SK-N-SH (cell line): Measurements from ENCODE around the gene NUP62CL. TPM values are rescaled to one million over a fixed set of nuclear protein-coding genes. Genes with fewer than 3 reads are reported as not detected.

Experiments
- CTCF ChIA-PET: fragments of 300-600, 350-600 bp; formaldehyde crosslinking; extraction: SDS; loops from one replicate; lab custom pipeline; 2021; lab: Yijun Ruan, JAX
- POLR2A ChIA-PET: fragments of 350-600 bp; sonication (Branson Sonifier 250); formaldehyde crosslinking; extraction: SDS; loops from one replicate; lab custom pipeline; 2020; ENCODE audit warnings: antibody characterized with exemption, inconsistent platforms; lab: Yijun Ruan, JAX
- DNase-seq: peaks from one replicate; pipeline ENCODE4 v3.0.0; 2012
- H2AFZ ChIP-seq: fragments of 200-600 bp; sonication (generic); 2 replicates; pipeline ENCODE4 v1.8.1; 2016; ENCODE audit warnings: antibody characterized with exemption, mild to moderate bottlenecking, low read depth
- H3F3A ChIP-seq: fragments of 200-600 bp; sonication (generic); replicated peaks from 2 replicates; pipeline ENCODE3; 2016; ENCODE audit warnings: antibody characterized with exemption, mild to moderate bottlenecking; ENCODE audit not compliant: insufficient read depth
- H3K27ac ChIP-seq, 2 experiments: fragments of 200-500 bp in 1 of 2; fragments of 200-600 bp in 1 of 2; sonication (Bioruptor generic) in 1 of 2; sonication (generic), shearing (Covaris generic) in 1 of 2; 2 replicates each; pipeline versions ENCODE4 v1.5.1 to v1.6.1; 2014 to 2016; ENCODE audit warnings: low read depth in 2 of 2, inconsistent platforms in 1 of 2, low read length in 1 of 2, mild to moderate bottlenecking in 1 of 2, mixed read lengths in 1 of 2
- H3K27me3 ChIP-seq: fragments of 200-600 bp; sonication (generic), shearing (Covaris generic); 2 replicates; pipeline ENCODE4 v1.6.1; 2016; ENCODE audit warnings: mixed run types; ENCODE audit not compliant: insufficient read depth
- H3K36me3 ChIP-seq, 2 experiments: fragments of 200-500 bp in 1 of 2; fragments of 200-600 bp in 1 of 2; sonication (Bioruptor generic) in 1 of 2; sonication (generic) in 1 of 2; replicated peaks in 1 of 2; 2 replicates each; pipeline versions ENCODE3 to v1.5.1; 2014 to 2016; ENCODE audit warnings: low read length in 1 of 2, mild to moderate bottlenecking in 1 of 2; ENCODE audit not compliant: insufficient read depth in 2 of 2, control insufficient read depth in 1 of 2
- H3K4me1 ChIP-seq, 2 experiments: fragments of 200-500 bp in 1 of 2; fragments of 200-600 bp in 1 of 2; sonication (Bioruptor generic) in 1 of 2; sonication (generic), shearing (Covaris generic) in 1 of 2; 2 replicates each; pipeline versions ENCODE4 v1.5.1 to v1.6.1; 2014 to 2016; ENCODE audit warnings: low read depth in 1 of 2, low read length in 1 of 2, mixed run types in 1 of 2; ENCODE audit not compliant: insufficient read depth in 2 of 2, control insufficient read depth in 1 of 2
- H3K4me2 ChIP-seq: fragments of 200-600 bp; sonication (generic), shearing (Covaris generic); 2 replicates; pipeline ENCODE4 v1.6.1; 2017; ENCODE audit warnings: mixed run types
- H3K4me3 ChIP-seq, 2 experiments: fragments of 200-500 bp in 1 of 2; fragments of 200-600 bp in 1 of 2; sonication (Bioruptor generic) in 1 of 2; sonication (generic), shearing (Covaris generic) in 1 of 2; 2 replicates each; pipeline versions ENCODE4 v1.5.1 to v1.8.1; 2014 to 2016; ENCODE audit warnings: low read depth in 2 of 2, inconsistent platforms in 1 of 2, low read length in 1 of 2, mild to moderate bottlenecking in 1 of 2, mixed read lengths in 1 of 2, moderate library complexity in 1 of 2
- H3K79me2 ChIP-seq: fragments of 200-600 bp; sonication (generic); 2 replicates; pipeline ENCODE4 v1.8.1; 2017; ENCODE audit warnings: mild to moderate bottlenecking; ENCODE audit not compliant: insufficient read depth
- H3K9ac ChIP-seq: fragments of 200-600 bp; sonication (generic); 2 replicates; pipeline ENCODE4 v1.6.1; 2017; ENCODE audit warnings: mixed run types
- H3K9me2 ChIP-seq: fragments of 200-600 bp; sonication (generic); 2 replicates; pipeline ENCODE4 v1.6.1; 2017; ENCODE audit warnings: mixed run types
- H3K9me3 ChIP-seq: fragments of 200-600 bp; sonication (generic); 2 replicates; pipeline ENCODE4 v1.6.1; 2017; ENCODE audit warnings: mixed run types, mild to moderate bottlenecking, moderate library complexity
- H4K20me1 ChIP-seq: fragments of 200-600 bp; sonication (generic); 2 replicates; pipeline ENCODE4 v1.6.1; 2017; ENCODE audit warnings: mild to moderate bottlenecking, mixed run types; ENCODE audit not compliant: insufficient read depth
- EZH2phosphoT487 ChIP-seq: fragments of 200-600 bp; sonication (generic); IDR thresholded peaks from 2 replicates; pipeline ENCODE4 v1.6.1; 2017; ENCODE audit warnings: low read depth, mixed run types, mild to moderate bottlenecking, antibody characterized with exemption, moderate library complexity, borderline replicate concordance
- GATA2 ChIP-seq: sonication (generic); formaldehyde crosslinking; IDR thresholded peaks from 2 replicates; pipeline ENCODE4 v1.5.0; 2020; ENCODE audit warnings: mild to moderate bottlenecking, missing genetic modification reagents
- JUND ChIP-seq: IDR thresholded peaks from 2 replicates; pipeline ENCODE4 v1.4.0; 2012
- YY1 ChIP-seq: IDR thresholded peaks from 2 replicates; pipeline ENCODE4 v1.4.0; 2012; ENCODE audit warnings: low read depth, mild to moderate bottlenecking
- WGBS: methylation state at CpG from one replicate; pipeline ENCODE4 v1.1.6; 2017; ENCODE audit warnings: low lambda C conversion rate; 5-methylcytosine and 5-hydroxymethylcytosine counted together
- polyA plus RNA-seq, 3 experiments: library from polyadenylated mRNA; depleted of rRNA; stranded (reverse); fragments of >200 nt; gene quantifications; 2 replicates each; pipeline ENCODE4 v1.2.3, GENCODE V29; 2012
- TF ChIP-seq, protein P1 (sequence below): fragments of 150-350 bp; IDR thresholded peaks from 2 replicates; pipeline ENCODE4 v1.6.1; 2017; ENCODE audit warnings: antibody characterized with exemption, low read length, low read depth, borderline replicate concordance
- TF ChIP-seq, protein P2 (sequence below): IDR thresholded peaks from 2 replicates; pipeline ENCODE4; 2012

The NUP62CL gene
- polyA plus RNA-seq, 1 of the 3 experiments (the other 2 are of a cell fraction) = 3.3 TPM

DNA sequence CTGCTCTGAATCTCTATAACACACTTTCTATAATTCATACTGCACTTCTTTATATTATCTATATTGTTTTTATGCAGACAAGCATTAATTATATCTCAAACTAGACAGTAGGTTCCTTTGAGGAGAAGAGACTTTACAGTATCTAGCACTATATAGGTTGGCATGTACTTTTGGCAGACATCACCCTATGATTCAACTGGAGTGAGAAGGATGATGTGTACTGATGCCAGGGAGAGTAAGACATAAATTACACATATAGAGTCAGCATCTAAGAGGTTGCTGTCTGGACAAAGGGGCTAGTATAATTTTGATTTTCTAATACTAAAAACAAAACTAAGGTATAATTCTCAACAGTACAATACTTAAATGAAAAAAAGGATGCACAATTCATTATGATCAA is 82.5 kb downstream of the NUP62CL start:
- H3K36me3 ChIP-seq = no peaks in the 10 kb centered on the region
- CTCF ChIA-PET = interaction anchor here (0.7 kb wide), 1 partner anchor 15 kb away, joined by 3 read pairs; no protein-coding TSS in a partner anchor

DNA sequence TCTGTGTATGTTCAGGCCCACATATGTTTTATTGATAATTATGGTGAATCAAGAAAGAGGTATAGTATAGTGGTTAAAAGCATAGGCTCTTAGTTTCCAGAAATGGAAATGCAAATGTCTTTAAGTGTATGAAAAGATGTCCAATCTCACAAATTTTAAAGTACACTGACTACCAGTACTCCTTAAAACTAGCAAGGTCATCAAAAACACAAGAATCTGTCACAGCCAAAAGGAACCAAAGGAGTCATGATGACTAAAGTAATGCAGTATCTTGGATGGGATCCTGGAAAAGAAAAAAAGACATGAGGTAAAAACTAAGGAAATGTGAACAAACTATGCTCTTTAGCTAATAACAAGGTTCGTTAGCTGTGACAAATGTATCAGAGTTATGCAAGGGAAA is 87.0 kb downstream of the NUP62CL start:
- H3K4me2 ChIP-seq = peak overlapping the region; percentile 80
- H3K4me1 ChIP-seq = peaks cover 0 to 6% of the 10 kb centered on the region in 2 experiments; a peak in 2 of 4 replicates
- peaks cover 16% of the 10 kb centered on the region; the same call in 1 of the 2 replicates for H3K79me2 ChIP-seq
- peaks cover 22 to 26% of the 10 kb centered on the region in 2 experiments for H3K36me3 ChIP-seq
- TF ChIP-seq, protein P1, sequence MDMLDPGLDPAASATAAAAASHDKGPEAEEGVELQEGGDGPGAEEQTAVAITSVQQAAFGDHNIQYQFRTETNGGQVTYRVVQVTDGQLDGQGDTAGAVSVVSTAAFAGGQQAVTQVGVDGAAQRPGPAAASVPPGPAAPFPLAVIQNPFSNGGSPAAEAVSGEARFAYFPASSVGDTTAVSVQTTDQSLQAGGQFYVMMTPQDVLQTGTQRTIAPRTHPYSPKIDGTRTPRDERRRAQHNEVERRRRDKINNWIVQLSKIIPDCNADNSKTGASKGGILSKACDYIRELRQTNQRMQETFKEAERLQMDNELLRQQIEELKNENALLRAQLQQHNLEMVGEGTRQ = no peak
- TF ChIP-seq GATA2 (no peak), JUND (no peak)
- TF ChIP-seq, all 33 proteins: peak for 0
- Histone ChIP-seq H3F3A (no peaks in the 10 kb centered on the region), H3K9ac (no peak overlapping the region), H3K27me3 (no peaks in the 10 kb centered on the region), H3K4me3 (peak overlapping the region; percentile 64 to 88; a peak in 2 of 4 replicates), H3K9me3 (no peaks in the 10 kb centered on the region), H3K9me2 (no peaks in the 10 kb centered on the region), H2AFZ (peak overlapping the region; percentile 93), H4K20me1 (no peaks in the 10 kb centered on the region), H3K27ac (no peak overlapping the region; a peak in 1 of 4 replicates)
- CTCF ChIA-PET = interaction anchor here (1.0 to 1.4 kb wide), 3 partner anchors 10 to 205 kb away, joined by 3 to 5 read pairs (median 3); no protein-coding TSS in a partner anchor
- 91% methylated on average over 1 of the region's 1 CpG for WGBS
- DNase-seq = no peak
- POLR2A ChIA-PET = interaction anchor here (1.4 kb wide), 1 partner anchor 10 kb away, joined by 3 read pairs; no protein-coding TSS in a partner anchor

More for the DNA sequence above, 82.5 kb downstream of the NUP62CL start:
- no peak overlapping the region for H3K27ac ChIP-seq
- no peak overlapping the region for H2AFZ ChIP-seq
- no peaks in the 10 kb centered on the region for H3K27me3 ChIP-seq
- no peaks in the 10 kb centered on the region for H4K20me1 ChIP-seq
- no peaks in the 10 kb centered on the region for H3K9me3 ChIP-seq
- H3K4me2 ChIP-seq = no peak overlapping the region
- no peak overlapping the region for H3K4me3 ChIP-seq
- no peaks in the 10 kb centered on the region for H3F3A ChIP-seq
- H3K4me1 ChIP-seq = peaks cover 0 to 2% of the 10 kb centered on the region in 2 experiments; a peak in 2 of 4 replicates
- no peaks in the 10 kb centered on the region for H3K79me2 ChIP-seq
- POLR2A ChIA-PET = no interaction called here
- no peaks in the 10 kb centered on the region for H3K9me2 ChIP-seq
- TF ChIP-seq, protein P2, sequence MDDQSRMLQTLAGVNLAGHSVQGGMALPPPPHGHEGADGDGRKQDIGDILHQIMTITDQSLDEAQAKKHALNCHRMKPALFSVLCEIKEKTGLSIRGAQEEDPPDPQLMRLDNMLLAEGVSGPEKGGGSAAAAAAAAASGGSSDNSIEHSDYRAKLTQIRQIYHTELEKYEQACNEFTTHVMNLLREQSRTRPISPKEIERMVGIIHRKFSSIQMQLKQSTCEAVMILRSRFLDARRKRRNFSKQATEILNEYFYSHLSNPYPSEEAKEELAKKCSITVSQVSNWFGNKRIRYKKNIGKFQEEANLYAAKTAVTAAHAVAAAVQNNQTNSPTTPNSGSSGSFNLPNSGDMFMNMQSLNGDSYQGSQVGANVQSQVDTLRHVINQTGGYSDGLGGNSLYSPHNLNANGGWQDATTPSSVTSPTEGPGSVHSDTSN = peak; percentile 33
- no peak for TF ChIP-seq YY1
- TF ChIP-seq GATA2 = no peak
- no peak for TF ChIP-seq EZH2phosphoT487
- TF ChIP-seq, protein P1 = no peak
- DNase-seq = no peak
- H3K9ac ChIP-seq = no peak overlapping the region
